Neutrophil (primary cell): ENCODE results near the gene RANBP9.

ENCODE experiments used
- H3K27ac ChIP-seq: fragments of 200-600 bp; sonication (generic); 2 replicates; pipeline ENCODE4 v1.5.1; 2016; ENCODE audit warnings: mild to moderate bottlenecking, moderate library complexity
- H3K27me3 ChIP-seq: fragments of 200-600 bp; sonication (generic); 2 replicates; pipeline ENCODE4 v1.6.0; 2016; ENCODE audit warnings: mild to moderate bottlenecking
- H3K36me3 ChIP-seq: fragments of 200-600 bp; sonication (generic); 2 replicates; pipeline ENCODE4 v1.5.1; 2017
- H3K4me1 ChIP-seq, 2 experiments: fragments of 200-600 bp in 1 of 2; sonication (generic) in 1 of 2; 1 replicate in 1 of 2; 2 replicates in 1 of 2; pipeline versions ENCODE4 v1.5.1 to v1.6.1; 2013 to 2016; ENCODE audit warnings: low read depth in 1 of 2, low read length in 1 of 2, mild to moderate bottlenecking in 1 of 2, moderate library complexity in 1 of 2; ENCODE audit not compliant: control insufficient read depth in 1 of 2, insufficient read depth in 1 of 2
- H3K4me3 ChIP-seq, 2 experiments: fragments of 200-600 bp in 1 of 2; sonication (generic) in 1 of 2; 1 replicate in 1 of 2; 2 replicates in 1 of 2; pipeline ENCODE4 v1.5.1; 2013 to 2016; ENCODE audit warnings: low read depth in 1 of 2, low read length in 1 of 2, mild to moderate bottlenecking in 1 of 2, moderate library complexity in 1 of 2
- H3K9me3 ChIP-seq: fragments of 200-600 bp; sonication (generic); 2 replicates; pipeline ENCODE4 v1.5.1; 2016
- CTCF ChIP-seq: fragments of 200-600 bp; sonication (generic); IDR thresholded peaks from 2 replicates; pipeline ENCODE4 v1.5.1; 2016; ENCODE audit warnings: antibody characterized with exemption

The RANBP9 gene

DNA sequence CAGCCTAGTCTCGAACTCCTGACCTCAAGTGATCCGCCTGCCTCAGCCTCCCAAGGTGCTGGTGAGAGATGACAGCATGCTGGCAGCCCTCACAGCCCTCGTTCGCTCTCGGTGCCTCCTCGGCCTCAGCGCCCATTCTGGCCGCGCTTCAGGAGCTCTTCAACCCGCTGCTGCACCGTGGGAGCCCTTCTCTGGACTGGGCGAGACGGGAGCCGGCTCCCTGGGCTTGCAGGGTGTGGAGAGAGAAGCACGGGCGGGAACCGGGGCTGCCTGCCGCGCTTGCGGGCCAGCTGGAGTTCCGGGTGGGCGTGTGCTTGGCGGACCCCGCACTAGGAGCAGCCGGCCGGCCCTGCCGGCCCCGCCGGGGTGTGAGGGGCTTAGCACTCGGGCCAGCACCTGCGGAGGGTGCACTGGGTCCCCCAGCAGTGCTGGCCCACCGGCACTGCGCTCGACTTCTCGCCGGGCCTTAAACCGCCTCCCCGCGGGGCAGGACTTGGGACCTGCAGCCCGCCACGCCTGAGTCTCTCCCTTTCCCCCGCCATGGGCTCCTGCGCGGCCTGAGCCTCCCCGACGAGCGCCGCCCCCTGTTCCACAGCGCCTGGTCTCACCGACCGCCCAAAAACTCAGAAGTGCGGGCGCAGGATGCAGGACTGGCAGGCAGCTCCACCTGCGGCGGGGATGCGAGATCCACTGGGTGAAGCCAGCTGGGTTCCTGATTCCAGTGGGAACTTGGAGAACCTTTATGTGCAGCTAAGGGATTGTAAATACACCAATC is 31.5 kb upstream of the RANBP9 start:
- no peaks in the 10 kb centered on the region for H3K9me3 ChIP-seq
- no peak overlapping the region for H3K4me3 ChIP-seq
- TF ChIP-seq CTCF: no peak
- H3K27me3 ChIP-seq: peaks cover 7% of the 10 kb centered on the region
- no peaks in the 10 kb centered on the region for H3K36me3 ChIP-seq
- H3K27ac ChIP-seq: no peak overlapping the region
- H3K4me1 ChIP-seq: no peaks in the 10 kb centered on the region

GRCh38 chr6:13741365-13741764 is 29.7 kb upstream of the RANBP9 start:
- no peaks in the 10 kb centered on the region for H3K9me3 ChIP-seq
- H3K27ac ChIP-seq: no peak overlapping the region
- TF ChIP-seq CTCF: no peak
- peaks cover 7% of the 10 kb centered on the region for H3K27me3 ChIP-seq
- H3K4me3 ChIP-seq: no peak overlapping the region
- no peaks in the 10 kb centered on the region for H3K36me3 ChIP-seq
- H3K4me1 ChIP-seq: no peaks in the 10 kb centered on the region

DNA sequence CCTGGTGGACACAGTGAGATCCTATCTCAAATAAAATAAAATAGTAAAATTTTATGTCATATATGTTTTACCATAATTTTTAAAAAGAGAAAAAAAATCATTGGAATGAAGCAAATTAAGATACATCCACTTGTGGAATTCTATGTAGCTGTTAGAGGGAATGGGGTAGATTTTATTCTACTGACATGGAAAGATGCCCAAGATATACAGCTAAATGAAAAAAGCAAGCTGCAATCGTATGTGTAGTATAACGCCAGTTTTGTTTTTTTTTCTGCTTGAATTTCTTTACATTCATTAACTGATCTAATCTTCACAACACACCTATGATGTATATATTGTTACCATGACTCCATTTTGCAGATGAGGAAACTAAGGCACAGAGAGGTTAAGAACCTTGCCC is 23.4 kb upstream of the RANBP9 start:
- H3K27me3 ChIP-seq: no peaks in the 10 kb centered on the region
- H3K27ac ChIP-seq: no peak overlapping the region
- no peaks in the 10 kb centered on the region for H3K9me3 ChIP-seq
- no peak for TF ChIP-seq CTCF
- H3K4me3 ChIP-seq: no peak overlapping the region
- no peaks in the 10 kb centered on the region for H3K36me3 ChIP-seq
- H3K4me1 ChIP-seq: no peaks in the 10 kb centered on the region

- Histone ChIP-seq H3K27me3 (no peaks in the 10 kb centered on the region), H3K27ac (no peak overlapping the region), H3K36me3 (no peaks in the 10 kb centered on the region), H3K4me3 (no peak overlapping the region), H3K4me1 (no peaks in the 10 kb centered on the region), H3K9me3 (no peaks in the 10 kb centered on the region)
- no peak for TF ChIP-seq CTCF
Observed at GRCh38 chr6:13733178-13733887, 21.7 kb upstream of the RANBP9 start.

- H3K27ac ChIP-seq: no peak overlapping the region
- no peak overlapping the region for H3K4me3 ChIP-seq
- no peaks in the 10 kb centered on the region for H3K27me3 ChIP-seq
- H3K9me3 ChIP-seq: no peaks in the 10 kb centered on the region
- no peaks in the 10 kb centered on the region for H3K4me1 ChIP-seq
- TF ChIP-seq CTCF: no peak
- H3K36me3 ChIP-seq: no peaks in the 10 kb centered on the region
Observed at GRCh38 chr6:13730704-13731103, 19.1 kb upstream of the RANBP9 start.
